ENCODE data around the gene HINFP. TPM values are rescaled to one million over a fixed set of nuclear protein-coding genes. Genes with fewer than 3 reads are reported as not detected.

The HINFP gene
- total RNA-seq, 4 donors from 2014 or later, result 13.5 to 27.6 (median 15.4) TPM

DNA sequence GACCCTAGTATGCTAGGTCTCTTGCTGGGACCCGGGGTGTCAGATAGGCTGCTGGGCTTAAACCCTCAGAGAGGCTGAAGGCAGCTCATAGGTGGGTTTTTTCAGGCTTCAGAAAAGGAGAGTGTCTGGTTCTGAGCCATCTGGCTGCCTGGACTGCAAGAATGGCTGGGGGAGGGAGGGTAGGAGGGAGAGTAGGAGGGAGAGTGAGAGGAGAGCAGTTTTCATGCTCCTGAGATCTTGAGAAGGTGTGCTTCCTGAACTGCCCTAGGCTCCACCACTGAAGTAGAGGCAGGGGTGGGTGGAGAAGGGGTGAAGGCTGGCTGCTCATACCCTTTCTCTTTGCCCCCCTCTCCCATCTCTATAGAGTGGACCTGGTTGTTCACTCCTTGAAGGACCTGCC, 32.1 kb upstream of the HINFP start:
- TF ChIP-seq, protein P1, sequence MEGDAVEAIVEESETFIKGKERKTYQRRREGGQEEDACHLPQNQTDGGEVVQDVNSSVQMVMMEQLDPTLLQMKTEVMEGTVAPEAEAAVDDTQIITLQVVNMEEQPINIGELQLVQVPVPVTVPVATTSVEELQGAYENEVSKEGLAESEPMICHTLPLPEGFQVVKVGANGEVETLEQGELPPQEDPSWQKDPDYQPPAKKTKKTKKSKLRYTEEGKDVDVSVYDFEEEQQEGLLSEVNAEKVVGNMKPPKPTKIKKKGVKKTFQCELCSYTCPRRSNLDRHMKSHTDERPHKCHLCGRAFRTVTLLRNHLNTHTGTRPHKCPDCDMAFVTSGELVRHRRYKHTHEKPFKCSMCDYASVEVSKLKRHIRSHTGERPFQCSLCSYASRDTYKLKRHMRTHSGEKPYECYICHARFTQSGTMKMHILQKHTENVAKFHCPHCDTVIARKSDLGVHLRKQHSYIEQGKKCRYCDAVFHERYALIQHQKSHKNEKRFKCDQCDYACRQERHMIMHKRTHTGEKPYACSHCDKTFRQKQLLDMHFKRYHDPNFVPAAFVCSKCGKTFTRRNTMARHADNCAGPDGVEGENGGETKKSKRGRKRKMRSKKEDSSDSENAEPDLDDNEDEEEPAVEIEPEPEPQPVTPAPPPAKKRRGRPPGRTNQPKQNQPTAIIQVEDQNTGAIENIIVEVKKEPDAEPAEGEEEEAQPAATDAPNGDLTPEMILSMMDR (IDR thresholded peaks at IDR 0.05), result no peak
- no peak for TF ChIP-seq POLR2A (IDR thresholded peaks at IDR 0.05)
- Histone ChIP-seq H3K4me1 (peaks cover 0 to 11% of the 10 kb centered on the region in 2 donors), H3K36me3 (no peaks in the 10 kb centered on the region), H3K27me3 (no peaks in the 10 kb centered on the region), H3K27ac (no peak overlapping the region), H3K9me3 (no peaks in the 10 kb centered on the region), H3K4me3 (no peak overlapping the region)
- intact Hi-C loops (cut with DNase I; ENCODE audit: low total_unique reads), result no loop called here
- no peak for DNase-seq

DNA sequence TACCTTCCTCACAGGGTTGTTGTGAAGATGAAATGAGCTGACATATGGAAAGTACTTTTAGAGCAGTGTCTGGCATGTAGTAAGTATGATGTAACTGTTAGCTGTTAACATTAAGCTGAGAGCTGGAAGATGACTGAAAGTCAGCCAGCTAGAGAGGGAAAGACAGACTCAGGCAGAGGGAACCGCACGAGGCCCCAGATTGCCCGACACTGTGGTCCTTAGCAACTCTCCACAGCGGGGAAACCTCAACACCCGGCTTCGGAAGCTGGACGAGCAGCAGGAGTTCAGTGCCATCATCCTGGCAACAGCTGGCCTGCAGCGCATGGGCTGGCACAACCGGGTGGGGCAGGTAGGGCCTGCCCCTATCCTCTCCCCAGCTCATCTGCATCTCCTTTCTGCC, 30.2 kb upstream of the HINFP start:
- no peaks in the 10 kb centered on the region for H3K9me3 ChIP-seq
- no peak for DNase-seq
- TF ChIP-seq POLR2A (IDR thresholded peaks at IDR 0.05), result no peak
- TF ChIP-seq, protein P1 (IDR thresholded peaks at IDR 0.05), result no peak
- H3K36me3 ChIP-seq, result no peaks in the 10 kb centered on the region
- no peak overlapping the region for H3K4me3 ChIP-seq
- peaks cover 0 to 4% of the 10 kb centered on the region in 2 donors for H3K4me1 ChIP-seq
- intact Hi-C loops (cut with DNase I; ENCODE audit: low total_unique reads), result loop anchor here (10.0 kb wide), 1 partner anchor 244 kb away; the partner anchor contains the start of gene RNF26
- H3K27me3 ChIP-seq, result no peaks in the 10 kb centered on the region
- H3K27ac ChIP-seq, result no peak overlapping the region

DNA sequence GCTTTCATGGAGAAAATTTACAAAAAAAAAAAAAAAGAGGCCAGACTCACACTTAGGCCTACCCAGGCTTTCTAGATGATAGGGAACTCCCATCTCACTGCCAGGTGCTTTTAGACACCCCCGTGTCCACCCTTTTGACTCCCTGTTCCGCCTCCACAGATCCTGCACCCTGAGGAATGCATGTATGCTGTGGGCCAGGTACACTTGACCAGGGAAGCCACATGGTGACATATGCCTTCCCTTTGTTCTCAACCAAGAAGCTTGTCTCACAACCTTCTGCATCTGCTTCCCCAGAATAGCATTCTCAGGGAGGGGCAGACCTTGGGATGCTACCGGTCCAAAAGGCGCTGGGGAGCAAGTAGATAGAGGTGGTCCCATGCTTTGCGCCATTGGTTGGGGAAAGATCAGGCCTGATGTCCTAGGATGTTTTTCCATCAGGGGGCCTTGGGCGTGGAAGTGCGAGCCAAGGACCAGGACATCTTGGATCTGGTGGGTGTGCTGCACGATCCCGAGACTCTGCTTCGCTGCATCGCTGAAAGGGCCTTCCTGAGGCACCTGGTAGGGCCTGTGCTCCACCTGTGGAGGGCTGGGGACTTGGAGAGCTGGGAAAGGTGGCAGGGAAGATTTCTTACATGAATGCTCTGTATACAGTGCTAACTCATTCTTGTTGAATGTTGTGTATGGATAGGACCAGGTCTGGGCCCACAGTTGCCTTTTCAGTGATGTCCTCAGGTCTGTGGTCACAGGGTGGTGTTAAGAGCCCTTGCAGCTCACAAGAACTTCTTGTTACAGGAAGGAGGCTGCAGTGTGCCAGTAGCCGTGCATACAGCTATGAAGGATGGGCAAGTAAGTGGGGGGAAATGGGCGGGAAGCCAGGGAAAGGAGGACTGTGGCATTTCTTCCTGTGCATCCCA, 29.2 kb upstream of the HINFP start:
- Histone ChIP-seq H3K27me3 (no peaks in the 10 kb centered on the region), H3K9me3 (no peaks in the 10 kb centered on the region), H3K4me3 (no peak overlapping the region), H3K36me3 (no peaks in the 10 kb centered on the region), H3K4me1 (peaks cover 0 to 4% of the 10 kb centered on the region in 2 donors), H3K27ac (no peak overlapping the region)
- no peak for DNase-seq
- TF ChIP-seq, protein P1 (IDR thresholded peaks at IDR 0.05), result no peak
- TF ChIP-seq POLR2A (IDR thresholded peaks at IDR 0.05), result no peak
- intact Hi-C loops (cut with DNase I; ENCODE audit: low total_unique reads), result loop anchor here (10.0 kb wide), 1 partner anchor 243 kb away; the partner anchor contains the start of gene RNF26

DNA sequence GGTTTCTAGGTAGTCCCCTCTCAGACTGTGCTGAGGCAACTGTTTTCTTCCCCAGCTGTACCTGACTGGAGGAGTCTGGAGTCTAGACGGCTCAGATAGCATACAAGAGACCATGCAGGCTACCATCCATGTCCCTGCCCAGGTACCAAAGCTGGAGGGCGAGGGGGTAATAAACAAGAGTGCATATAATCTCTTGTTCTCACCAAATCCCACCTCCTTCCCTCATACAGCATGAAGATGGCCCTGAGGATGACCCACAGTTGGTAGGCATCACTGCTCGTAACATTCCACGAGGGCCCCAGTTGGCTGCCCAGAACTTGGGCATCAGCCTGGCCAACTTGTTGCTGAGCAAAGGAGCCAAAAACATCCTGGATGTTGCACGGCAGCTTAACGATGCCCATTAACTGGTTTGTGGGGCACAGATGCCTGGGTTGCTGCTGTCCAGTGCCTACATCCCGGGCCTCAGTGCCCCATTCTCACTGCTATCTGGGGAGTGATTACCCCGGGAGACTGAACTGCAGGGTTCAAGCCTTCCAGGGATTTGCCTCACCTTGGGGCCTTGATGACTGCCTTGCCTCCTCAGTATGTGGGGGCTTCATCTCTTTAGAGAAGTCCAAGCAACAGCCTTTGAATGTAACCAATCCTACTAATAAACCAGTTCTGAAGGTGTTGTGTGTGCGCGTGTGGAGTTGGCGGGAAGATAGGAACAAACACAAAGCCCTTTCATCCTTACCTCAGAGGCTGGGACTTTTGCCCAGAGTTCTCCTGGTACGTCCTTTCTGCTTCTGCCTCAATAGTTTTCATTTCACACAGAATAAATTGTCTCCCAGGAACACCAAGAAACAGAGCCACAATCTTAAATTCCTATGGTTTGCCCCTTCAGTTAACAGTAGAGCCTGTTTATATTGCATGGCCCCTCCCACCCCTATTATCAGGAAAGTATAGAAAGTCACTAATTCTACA, 28.2 kb upstream of the HINFP start:
- H3K4me1 ChIP-seq, result peaks cover 0 to 4% of the 10 kb centered on the region in 2 donors
- H3K27me3 ChIP-seq, result no peaks in the 10 kb centered on the region
- H3K27ac ChIP-seq, result peak overlapping the region; percentile 97
- no peak for TF ChIP-seq POLR2A (IDR thresholded peaks at IDR 0.05)
- TF ChIP-seq, protein P1 (IDR thresholded peaks at IDR 0.05), result no peak
- H3K4me3 ChIP-seq, result peak overlapping the region in 1 of 2 donors; percentile 77
- intact Hi-C loops (cut with DNase I; ENCODE audit: low total_unique reads), result loop anchor here (10.0 kb wide), 1 partner anchor 242 kb away; the partner anchor contains the start of gene RNF26
- no peaks in the 10 kb centered on the region for H3K36me3 ChIP-seq
- no peaks in the 10 kb centered on the region for H3K9me3 ChIP-seq
- DNase-seq, result no peak
